GM18517 (cell line): ENCODE results near the gene GAS2L2.

Experiments
- ATAC-seq: cut with Tn5 transposase; IDR thresholded peaks from one replicate; pipeline ENCODE4 v1.9.1; 2021; ENCODE audit warnings: mild to moderate bottlenecking, moderate library complexity; ENCODE audit not compliant: unreplicated experiment

The GAS2L2 gene

DNA sequence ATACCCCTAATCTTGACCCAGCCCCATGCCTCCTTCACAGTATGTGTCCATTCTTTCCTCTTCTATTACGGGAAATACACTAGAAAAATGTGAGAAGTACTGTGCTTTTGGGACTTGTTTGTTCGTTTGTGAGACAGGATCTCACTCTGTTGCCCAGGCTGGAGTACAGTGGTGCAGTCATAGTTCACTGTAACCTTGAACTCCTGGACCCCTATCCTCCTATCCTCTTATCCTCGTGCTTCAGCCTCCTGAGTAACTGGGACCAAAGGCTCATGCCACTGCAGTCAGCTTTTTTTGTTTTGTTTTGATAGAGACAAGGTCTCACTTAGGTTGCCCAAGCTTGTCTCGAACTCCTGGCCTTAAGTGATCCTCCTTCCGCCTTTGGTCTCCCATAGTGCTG lies 51.5 kb downstream of the GAS2L2 start:
- no peak for ATAC-seq

DNA sequence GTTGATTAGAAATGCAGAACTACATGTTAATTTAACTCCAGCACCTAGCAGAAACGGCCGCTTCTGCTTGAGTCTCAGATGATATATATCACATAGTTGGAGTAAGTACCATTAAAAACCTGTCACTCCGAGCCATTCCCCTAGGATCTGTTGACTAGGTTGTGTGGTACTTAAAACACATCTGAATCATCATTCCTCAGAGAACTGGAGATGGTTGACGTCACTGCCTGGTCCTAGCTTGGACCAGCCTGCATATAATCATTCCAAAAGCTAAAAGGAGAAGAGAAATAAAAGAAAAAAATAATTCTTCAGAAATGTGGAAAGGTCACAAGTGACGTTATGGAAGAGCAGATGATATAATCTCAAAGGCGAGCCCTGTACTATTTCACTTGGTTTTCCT lies 52.9 kb downstream of the GAS2L2 start:
- no peak for ATAC-seq

- ATAC-seq, result no peak
These were observed 54.2 kb downstream of the GAS2L2 start for GRCh38 chr17:35698800-35699199.

DNA sequence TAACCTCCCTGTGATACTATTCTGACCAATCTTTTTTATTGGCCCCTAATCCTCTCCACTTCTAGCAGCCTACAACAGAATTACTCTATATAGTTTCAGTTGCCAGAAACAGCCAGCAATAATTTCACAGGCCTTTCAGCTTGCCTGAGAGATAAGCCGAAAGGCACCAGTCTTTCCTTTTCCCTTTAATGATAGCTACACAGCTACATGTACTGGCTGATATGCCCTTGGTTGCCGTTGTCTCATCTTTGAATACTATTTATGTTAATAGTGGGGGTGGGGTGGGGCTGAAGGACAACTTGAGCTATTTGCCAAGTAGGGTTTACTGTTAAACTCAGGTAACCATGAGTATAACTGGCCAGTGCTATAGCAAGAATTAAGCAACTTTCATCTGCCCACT lies 57.4 kb downstream of the GAS2L2 start:
- no peak for ATAC-seq

DNA sequence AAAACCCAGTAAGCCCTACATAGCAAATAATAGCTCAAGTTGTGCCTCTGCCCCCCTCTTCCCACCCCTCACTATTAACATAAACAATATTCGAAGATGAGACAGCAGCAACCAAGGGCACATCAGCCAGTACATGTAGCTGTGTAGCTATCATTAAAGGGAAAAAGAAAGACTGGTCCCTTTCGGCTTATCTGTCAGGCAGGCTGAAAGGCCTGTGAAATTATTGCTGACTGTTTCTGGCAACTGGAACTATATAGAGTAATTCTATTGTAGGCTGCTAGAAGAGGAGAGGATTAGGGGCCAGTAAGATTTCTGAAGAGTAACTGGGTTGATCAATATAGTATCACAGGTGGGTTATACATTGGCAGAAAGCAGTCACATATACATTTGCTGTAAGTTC lies 58.1 kb downstream of the GAS2L2 start:
- no peak for ATAC-seq
